ENCODE results near the gene CATSPERD.
A peak's percentile ranks its signal among the peaks of the same experiment; 100 is the strongest.

The CATSPERD gene

GRCh38 chr19:5785423-5785822 is 65.0 kb downstream of the CATSPERD start:
- DNase-seq (ENCODE audit: low read depth in 2 of 2), result no peak

- no peak for DNase-seq (ENCODE audit: low read depth in 2 of 2)
These were observed 66.4 kb downstream of the CATSPERD start for GRCh38 chr19:5786593-5787408.

DNA sequence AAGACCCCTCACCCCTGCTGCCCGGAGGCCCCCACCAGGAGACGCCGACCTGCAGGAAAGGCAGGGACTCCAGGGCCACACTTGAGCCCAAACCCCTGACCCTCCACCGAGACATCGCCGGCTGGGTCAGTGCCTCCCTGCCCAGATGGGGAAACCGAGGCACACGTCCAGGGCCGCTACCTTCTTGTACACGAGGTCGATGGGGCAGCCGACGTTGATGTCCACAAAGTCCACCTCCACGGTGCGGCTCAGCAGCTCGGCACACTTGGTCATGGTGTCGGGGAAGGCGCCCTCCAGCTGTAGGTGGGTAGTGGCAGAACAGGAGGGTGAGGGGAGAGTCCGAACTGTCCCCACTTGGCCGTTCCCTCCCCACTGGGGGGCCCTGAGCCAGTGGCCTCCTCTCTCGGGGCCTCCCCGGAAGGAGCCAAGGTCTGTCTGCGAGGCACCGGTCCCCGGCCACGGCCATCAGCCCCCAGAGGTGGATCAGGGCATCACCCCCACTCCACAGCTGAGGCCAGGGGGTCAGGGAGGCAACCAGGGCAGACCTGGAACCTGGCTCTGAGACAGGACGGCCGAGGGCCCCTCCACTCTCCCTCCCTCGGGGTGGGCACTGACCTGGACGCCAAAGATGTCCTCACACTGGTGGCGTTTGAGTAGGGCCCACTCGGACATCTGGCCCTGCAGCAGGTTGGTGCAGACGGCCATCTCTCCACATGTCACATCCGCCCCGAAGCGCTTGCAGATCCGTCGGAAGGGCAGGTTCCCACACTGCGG is 67.2 kb downstream of the CATSPERD start:
- no peak for DNase-seq (ENCODE audit: low read depth in 2 of 2)

DNA sequence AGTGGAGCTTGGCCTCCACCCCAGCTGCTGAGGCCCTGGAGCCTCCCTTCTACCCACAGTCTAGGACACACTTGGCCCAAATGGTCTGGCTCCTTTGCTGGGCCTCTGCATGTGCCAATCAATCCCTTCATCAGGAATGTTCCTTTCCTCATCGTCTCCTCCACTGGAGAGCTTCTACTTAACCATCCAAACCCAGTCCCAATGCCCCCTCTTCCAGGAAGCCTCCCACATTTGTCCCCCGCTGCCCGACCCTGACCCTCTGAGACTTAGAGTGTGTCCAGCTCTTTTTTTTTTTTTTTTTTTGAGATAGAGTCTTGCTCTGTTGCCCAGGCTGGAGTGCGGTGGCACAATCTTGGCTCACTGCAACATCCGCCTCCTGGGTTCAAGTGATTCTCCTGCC is 68.0 kb downstream of the CATSPERD start:
- DNase-seq (ENCODE audit: low read depth in 2 of 2), result no peak

GRCh38 chr19:5789351-5789761 is 68.9 kb downstream of the CATSPERD start:
- DNase-seq (ENCODE audit: low read depth in 2 of 2), result no peak

DNA sequence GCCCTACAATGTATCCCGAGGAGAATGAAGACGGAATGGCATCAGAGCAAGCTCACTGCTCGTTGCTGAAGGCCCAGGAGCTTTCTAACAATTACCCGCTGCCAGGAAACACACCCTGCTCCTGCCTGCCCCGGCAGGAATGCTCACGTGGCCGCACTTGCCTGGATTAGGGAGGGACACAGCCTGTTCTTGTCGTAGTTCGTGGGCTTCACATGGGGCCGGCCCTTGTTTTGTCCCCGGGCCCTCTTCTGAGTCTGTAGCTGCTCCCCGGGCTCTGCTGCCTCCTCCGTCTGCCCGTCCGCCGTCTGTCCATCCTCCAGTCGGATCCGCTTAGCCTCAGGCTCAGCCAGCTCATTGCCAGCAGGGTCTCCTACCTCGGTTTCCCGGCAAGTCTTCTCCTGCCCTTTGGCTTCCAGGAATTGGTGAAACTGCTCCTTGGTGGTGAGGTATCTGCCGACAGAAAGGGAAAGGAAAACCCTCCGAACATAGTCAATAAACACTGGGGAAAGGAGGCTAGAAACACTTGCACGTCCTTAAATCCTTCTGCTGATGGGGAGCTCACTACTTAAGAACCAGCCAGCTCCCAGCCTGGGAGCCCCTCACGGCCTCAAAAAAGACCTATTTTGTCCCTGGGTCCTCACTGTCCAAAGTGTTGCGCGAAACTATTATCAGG is 69.6 kb downstream of the CATSPERD start:
- no peak for DNase-seq (ENCODE audit: low read depth in 2 of 2)

DNA sequence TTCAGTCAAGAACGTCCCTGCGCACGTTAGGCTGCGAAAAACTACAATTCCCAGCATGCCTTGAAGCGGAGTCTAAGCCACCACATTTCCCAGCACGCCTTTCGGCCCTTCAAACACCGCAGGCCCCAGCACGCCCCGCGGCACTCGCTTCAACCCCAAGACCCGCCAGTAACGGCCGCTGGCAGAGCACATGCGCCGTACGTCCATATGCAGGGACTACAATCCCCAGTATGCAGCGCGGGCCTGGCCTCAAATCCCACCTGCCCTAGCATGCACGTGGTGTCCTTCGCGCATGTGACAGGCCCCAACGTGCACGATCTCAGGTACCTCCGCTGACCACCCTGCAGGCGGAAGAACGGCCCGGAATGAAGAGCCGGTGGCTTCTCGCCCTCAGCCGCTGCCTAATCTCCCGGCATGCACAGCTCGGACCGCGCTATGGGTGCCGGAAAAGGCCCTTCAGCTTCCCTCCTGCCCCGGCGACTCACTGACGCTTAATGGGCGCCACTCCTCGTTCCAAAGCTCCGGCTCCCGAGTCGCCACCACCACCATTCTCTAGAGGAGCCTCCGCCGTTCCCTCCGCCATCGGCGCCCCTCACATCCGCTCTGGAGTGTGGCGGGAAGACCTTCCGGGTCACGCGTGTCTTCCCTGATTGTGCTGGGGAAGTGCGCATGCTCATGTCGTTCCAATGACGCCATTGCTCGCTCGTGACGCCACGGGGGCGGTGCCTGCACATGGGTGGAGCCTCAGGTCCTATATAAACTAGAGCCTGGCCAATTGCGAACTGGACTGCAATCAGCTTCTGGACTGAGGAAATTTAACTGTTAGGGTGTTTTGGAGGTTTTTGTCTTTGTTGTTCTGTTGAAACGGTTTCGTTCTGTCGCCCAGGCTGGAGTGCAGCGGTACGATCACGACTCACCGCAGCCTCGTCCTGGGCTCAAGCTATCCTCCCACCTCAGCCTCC is 70.4 kb downstream of the CATSPERD start, which contains the start of gene DUS3L:
DUS3L (minus strand) TSS at position 605 of the 962 bp plus-strand sequence; CDS start at position 583, 22 bp downstream.
- peak; percentile 95 to 96 for DNase-seq (ENCODE audit: low read depth in 2 of 2)

DNA sequence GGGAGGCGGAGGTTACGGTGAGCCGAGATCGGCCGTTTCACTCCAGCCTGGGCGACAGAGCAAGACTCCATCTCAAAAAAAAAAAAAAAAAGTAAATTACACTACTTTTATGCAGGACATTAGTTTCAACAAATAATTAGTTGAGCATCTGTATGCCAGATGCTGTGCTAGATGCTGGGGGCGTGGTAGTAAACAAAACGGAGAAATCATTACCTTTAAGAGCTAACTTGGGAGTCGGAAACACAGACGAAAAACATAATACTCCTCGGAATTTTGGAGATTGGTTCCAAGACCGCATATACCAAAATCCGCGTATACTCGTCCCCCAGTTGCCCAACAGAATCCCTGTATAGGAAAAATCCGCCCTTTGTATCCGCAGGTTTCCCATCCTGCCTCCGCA is 71.8 kb downstream of the CATSPERD start:
- DNase-seq (ENCODE audit: low read depth in 2 of 2), result no peak

DNA sequence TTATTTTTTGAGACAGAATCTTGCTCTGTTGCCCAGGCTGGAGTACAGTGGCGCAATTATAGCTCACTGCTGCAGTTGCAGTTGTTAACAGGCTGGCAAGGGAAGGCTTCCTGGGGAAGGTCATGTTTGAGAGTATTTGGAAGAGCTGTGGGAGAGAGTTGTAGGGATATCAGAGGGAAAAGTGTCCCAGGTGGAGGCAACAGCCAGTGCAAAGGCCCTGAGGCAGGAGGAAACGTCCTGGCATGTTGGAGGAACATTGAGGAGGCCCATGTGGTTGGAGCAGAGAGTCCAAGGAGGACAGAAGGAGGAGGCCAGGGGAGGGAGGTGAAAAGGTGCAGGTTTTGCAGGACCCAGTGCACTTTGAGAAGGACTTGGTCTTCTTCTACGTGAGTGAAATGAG is 72.8 kb downstream of the CATSPERD start:
- no peak for DNase-seq (ENCODE audit: low read depth in 2 of 2)

DNA sequence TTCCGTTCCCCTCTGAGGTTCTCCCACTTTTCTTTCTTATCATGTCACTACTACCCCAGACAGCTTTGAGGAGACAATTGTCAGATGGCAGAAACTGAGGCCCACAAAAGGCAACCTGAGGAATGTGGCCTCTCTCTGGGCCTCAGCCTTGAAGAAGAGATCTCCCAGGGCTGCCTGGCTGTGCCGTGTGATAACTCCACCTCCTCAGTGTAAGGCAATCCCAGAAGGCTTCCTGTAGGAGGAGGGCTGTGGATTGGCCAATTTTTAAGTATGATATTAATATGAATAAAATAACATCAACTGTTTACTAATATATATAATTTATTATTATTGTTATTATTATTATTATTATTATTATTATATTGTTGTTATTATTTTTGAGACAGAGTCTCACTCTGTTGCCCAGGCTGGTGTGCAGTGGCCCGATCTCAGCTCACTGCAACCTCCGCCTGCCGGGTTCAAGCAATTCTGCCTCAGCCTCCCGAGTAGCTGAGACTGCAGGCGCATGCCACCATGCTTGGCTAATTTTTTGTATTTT is 75.0 kb downstream of the CATSPERD start:
- DNase-seq (ENCODE audit: low read depth in 2 of 2), result no peak

DNA sequence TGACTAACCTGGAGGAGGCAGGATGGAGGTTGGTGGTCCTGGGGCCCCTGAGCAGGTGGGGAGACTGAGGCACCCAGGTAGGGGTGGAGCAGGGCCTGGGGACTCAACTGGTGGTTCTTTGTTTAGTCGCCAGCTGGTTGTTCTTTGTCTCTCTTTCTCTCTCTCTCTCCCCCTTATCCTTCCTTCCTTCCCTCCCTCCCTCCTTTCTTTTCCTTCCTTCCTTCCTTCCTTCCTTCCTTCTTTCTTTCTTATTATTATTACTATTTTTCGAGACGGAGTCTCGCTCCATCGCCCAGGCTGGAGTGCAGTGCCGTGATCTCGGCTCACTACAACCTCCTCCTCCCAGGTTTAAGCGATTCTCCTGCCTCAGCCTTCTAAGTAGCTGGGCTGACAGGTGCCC is 77.8 kb downstream of the CATSPERD start:
- DNase-seq (ENCODE audit: low read depth in 2 of 2), result no peak

- DNase-seq (ENCODE audit: low read depth in 2 of 2), result no peak
These were observed 79.1 kb downstream of the CATSPERD start for GRCh38 chr19:5799247-5800241.

GRCh38 chr19:5800361-5801270 is 80.2 kb downstream of the CATSPERD start:
- no peak for DNase-seq (ENCODE audit: low read depth in 2 of 2)

DNA sequence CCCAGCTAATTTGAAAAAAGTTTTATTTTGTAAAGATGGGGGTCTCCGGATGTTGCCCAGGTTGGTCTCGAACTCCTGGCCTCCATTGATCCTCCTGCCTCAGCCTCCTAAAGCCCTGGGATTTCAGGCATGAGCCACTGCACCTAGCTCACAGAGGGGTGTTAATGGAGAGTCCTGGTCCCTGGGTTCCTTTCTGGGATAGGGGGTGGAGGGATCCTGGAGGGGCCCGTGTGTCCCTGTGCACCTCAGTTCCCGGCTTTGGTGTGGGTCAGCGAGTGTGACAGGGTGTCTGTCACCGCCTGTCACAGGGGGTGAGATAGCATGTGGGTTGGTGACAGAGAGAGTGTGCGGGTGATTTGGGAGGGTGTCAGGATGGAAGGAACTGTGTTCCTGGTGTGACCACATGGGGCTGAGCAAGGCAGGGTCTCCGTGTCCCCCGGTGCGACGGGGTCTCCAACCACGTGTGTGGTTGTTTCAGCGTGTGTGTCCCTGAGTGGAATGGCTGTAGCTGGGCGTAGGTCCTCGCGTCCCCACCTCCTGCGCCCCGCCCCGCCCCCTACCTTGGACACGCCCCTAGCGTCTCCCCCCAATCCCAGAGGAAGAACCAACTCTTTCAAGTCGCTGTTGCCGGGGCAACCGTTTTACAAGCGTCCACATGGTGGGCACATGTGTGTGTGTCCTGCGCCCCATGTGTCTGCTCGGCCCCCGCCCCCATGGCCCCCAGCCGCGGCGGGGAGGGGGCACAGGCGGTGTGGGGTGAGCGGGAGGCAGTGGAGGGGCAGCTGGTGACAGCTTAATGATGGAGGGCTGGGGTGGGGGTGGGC is 81.6 kb downstream of the CATSPERD start:
- no peak for DNase-seq (ENCODE audit: low read depth in 2 of 2)

DNA sequence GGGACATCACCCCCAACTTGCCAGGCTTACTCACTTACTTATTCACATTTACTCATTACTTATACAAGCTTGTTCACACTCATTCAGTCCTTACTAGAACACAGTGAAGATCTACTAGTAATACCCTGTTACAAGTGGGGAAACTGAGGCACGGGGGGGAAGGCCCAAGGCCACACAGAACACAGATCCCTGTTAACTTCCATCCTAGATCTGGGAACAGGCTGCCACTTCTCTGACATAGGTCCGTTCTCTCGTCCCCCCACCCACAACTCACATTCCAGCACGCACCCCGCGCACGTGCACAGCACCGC is 83.0 kb downstream of the CATSPERD start:
- no peak for DNase-seq (ENCODE audit: low read depth in 2 of 2)

DNA sequence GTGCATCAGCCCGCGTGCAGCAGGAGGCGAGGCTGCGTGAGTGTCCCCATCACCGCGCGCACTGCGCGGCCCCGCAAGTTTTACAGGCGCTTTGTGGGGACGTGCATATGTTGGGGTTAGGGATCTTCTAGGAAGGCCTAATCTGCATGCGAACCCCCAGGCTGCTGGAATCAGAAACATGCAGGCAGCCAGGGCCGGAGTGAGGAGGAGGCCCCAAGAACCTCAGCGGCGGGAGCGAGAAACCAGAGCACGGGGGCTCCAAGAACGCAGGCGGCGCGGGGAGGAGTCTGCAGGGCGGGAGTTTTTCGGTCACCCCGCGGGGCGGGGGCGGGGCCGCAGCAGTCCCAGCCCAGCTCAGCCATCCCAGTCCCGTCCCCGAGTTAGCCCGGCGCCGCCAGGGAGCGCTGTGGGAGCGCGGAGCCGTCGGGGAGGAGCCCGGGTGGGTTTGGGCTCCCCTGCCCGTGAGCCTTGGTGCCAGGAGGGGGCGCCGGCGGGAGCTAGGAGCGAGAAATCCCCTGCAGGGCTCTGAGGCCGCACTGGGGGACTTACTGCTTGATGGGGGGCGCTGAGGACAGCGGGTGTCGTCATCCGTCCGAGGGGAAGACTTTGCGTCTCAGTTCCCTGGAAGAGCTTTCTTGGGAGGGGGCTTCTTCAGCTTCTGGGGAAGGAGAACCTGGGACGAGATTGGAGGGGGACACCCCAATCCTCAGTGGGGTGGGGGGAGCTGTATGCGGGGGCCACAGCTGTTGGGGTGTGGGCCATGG is 83.5 kb downstream of the CATSPERD start:
- DNase-seq (ENCODE audit: low read depth in 2 of 2), result peak; percentile 92 to 95

Measured in stimulated activated CD4-positive, alpha-beta T cell treated with anti-CD3 and anti-CD28 coated beads, Interleukin-4, amount 100 ng/mL, for 48 hours (primary cell).